Liver (tissue), 9 donors: ENCODE measurements around the gene TTC28. TPM values are rescaled to one million over a fixed set of nuclear protein-coding genes. Genes with fewer than 3 reads are reported as not detected.

Experiments used
- DNase-seq: peaks from one replicate; pipeline ENCODE4 v3.0.0-alpha.2; 2017; ENCODE audit warnings: low spot score
- H3K27ac ChIP-seq, 2 donors: one replicate each; pipeline ENCODE4 v1.7.0; 2013; ENCODE audit warnings: inconsistent platforms in 2 of 2, low read length in 2 of 2, control low read depth in 1 of 2, low read depth in 1 of 2, mild to moderate bottlenecking in 1 of 2
- H3K27me3 ChIP-seq, 4 donors: one replicate each; pipeline versions ENCODE4 v1.6.1 to v1.7.0; 2013; ENCODE audit warnings: low read length in 3 of 4, inconsistent platforms in 1 of 4, mild to moderate bottlenecking in 1 of 4, moderate library complexity in 1 of 4; ENCODE audit not compliant: control insufficient read depth in 4 of 4, insufficient read depth in 4 of 4
- H3K36me3 ChIP-seq, 4 donors: one replicate each; pipeline versions ENCODE4 v1.6.1 to v1.7.0; 2013; ENCODE audit warnings: low read length in 3 of 4, mild to moderate bottlenecking in 3 of 4, low read depth in 1 of 4, moderate library complexity in 1 of 4; ENCODE audit not compliant: control insufficient read depth in 4 of 4, insufficient read depth in 3 of 4
- H3K4me1 ChIP-seq, 4 donors: one replicate each; pipeline versions ENCODE4 v1.6.1 to v1.7.0; 2013; ENCODE audit warnings: low read length in 3 of 4, mild to moderate bottlenecking in 3 of 4, moderate library complexity in 1 of 4; ENCODE audit not compliant: control insufficient read depth in 4 of 4, insufficient read depth in 4 of 4
- H3K4me3 ChIP-seq, 3 donors: one replicate each; pipeline versions ENCODE4 v1.6.1 to v1.7.0; 2013; ENCODE audit warnings: low read length in 3 of 3, control low read depth in 1 of 3, low read depth in 1 of 3, mild to moderate bottlenecking in 1 of 3
- H3K9ac ChIP-seq, 2 donors: one replicate each; pipeline ENCODE4 v1.7.0; 2013; ENCODE audit warnings: low read length in 2 of 2, mild to moderate bottlenecking in 2 of 2, moderate library complexity in 2 of 2, control low read depth in 1 of 2, low read depth in 1 of 2
- H3K9me3 ChIP-seq, 4 donors: one replicate each; pipeline versions ENCODE4 v1.6.1 to v1.7.0; 2013; ENCODE audit warnings: low read length in 3 of 4; ENCODE audit not compliant: control insufficient read depth in 4 of 4
- EGR1 ChIP-seq, 2 donors: IDR thresholded peaks; 2 replicates each; pipeline ENCODE4 v1.6.1; 2016 to 2018; ENCODE audit warnings: antibody characterized with exemption in 2 of 2, low read depth in 2 of 2
- FOXA1 ChIP-seq: IDR thresholded peaks from 2 replicates; pipeline ENCODE4 v1.6.1; 2016; ENCODE audit warnings: antibody characterized with exemption
- FOXA2 ChIP-seq: IDR thresholded peaks from 2 replicates; pipeline ENCODE4 v1.6.1; 2016; ENCODE audit warnings: antibody characterized with exemption
- GABPA ChIP-seq, 2 donors: IDR thresholded peaks in 1 of 2; conservative IDR thresholded peaks in 1 of 2; 2 replicates each; pipeline ENCODE4 v1.6.1; 2016; ENCODE audit warnings: antibody characterized with exemption in 2 of 2, mild to moderate bottlenecking in 1 of 2, moderate library complexity in 1 of 2
- HNF4A ChIP-seq, 2 donors: conservative IDR thresholded peaks; 2 replicates each; pipeline ENCODE4 v1.6.1; 2016; ENCODE audit warnings: antibody characterized with exemption in 2 of 2, mild to moderate bottlenecking in 2 of 2
- HNF4G ChIP-seq: IDR thresholded peaks from 2 replicates; pipeline ENCODE4 v1.6.1; 2016; ENCODE audit warnings: antibody characterized with exemption
- JUND ChIP-seq, 2 donors: IDR thresholded peaks; 2 replicates each; pipeline ENCODE4 v1.6.1; 2016; ENCODE audit warnings: antibody characterized with exemption in 2 of 2
- NR2F2 ChIP-seq: IDR thresholded peaks from 2 replicates; pipeline ENCODE4 v1.6.1; 2016; ENCODE audit warnings: antibody characterized with exemption
- RAD21 ChIP-seq, 2 donors: IDR thresholded peaks; 2 replicates each; pipeline ENCODE4 v1.6.1; 2016; ENCODE audit warnings: antibody characterized with exemption in 2 of 2, mild to moderate bottlenecking in 2 of 2
- RXRA ChIP-seq, 2 donors: IDR thresholded peaks; 2 replicates each; pipeline ENCODE4 v1.6.1; 2017 to 2018; ENCODE audit warnings: antibody characterized with exemption in 2 of 2, mild to moderate bottlenecking in 1 of 2
- SP1 ChIP-seq: IDR thresholded peaks from 2 replicates; pipeline ENCODE4 v1.6.1; 2018; ENCODE audit warnings: antibody characterized with exemption, mild to moderate bottlenecking
- TAF1 ChIP-seq: conservative IDR thresholded peaks from 2 replicates; pipeline ENCODE4 v1.6.1; 2016; ENCODE audit warnings: antibody characterized with exemption, mild to moderate bottlenecking
- YY1 ChIP-seq: IDR thresholded peaks from 2 replicates; pipeline ENCODE4 v1.6.1; 2016; ENCODE audit warnings: antibody characterized with exemption, mild to moderate bottlenecking
- WGBS: extraction: QIAGEN DNeasy Blood & Tissue Kit; methylation state at CpG from one replicate; pipeline ENCODE4 v1.1.7; 2013; 5-methylcytosine and 5-hydroxymethylcytosine counted together
- polyA plus RNA-seq, 2 donors: library from polyadenylated mRNA; stranded (reverse) in 1 of 2; unstranded in 1 of 2; fragments of 200-250 nt in 1 of 2; fragments of >200 nt in 1 of 2; fragmentation: Nextera tagmentation in 1 of 2; extraction: Ambion mirVana in 1 of 2; gene quantifications; one replicate each; pipeline versions ENCODE4 v1.2.1 to v1.2.3, GENCODE V29; 2013 to 2015
- total RNA-seq, 2 donors: library from RNA; depleted of rRNA; stranded (reverse); fragments of >200 nt; gene quantifications; one replicate each; pipeline ENCODE4 v1.2.3, GENCODE V29; 2014
- TF ChIP-seq, protein P1 (sequence below): IDR thresholded peaks from 2 replicates; pipeline ENCODE4 v1.6.1; 2016; ENCODE audit warnings: antibody characterized with exemption
- TF ChIP-seq, protein P2 (sequence below): IDR thresholded peaks from 2 replicates; pipeline ENCODE4 v1.6.1; 2016; ENCODE audit warnings: antibody characterized with exemption, mild to moderate bottlenecking
- TF ChIP-seq, protein P3 (sequence below): fragments of 150-350 bp; IDR thresholded peaks from 2 replicates; pipeline ENCODE4 v1.5.1; 2017; ENCODE audit warnings: improper control_type of control experiment, low read depth, low read length; ENCODE audit not compliant: missing input control
- TF ChIP-seq, protein P4 (sequence below): IDR thresholded peaks from 2 replicates; pipeline ENCODE4 v1.6.1; 2016; ENCODE audit warnings: antibody characterized with exemption
- TF ChIP-seq, protein P5 (sequence below): IDR thresholded peaks from 2 replicates; pipeline ENCODE4 v1.6.1; 2016; ENCODE audit warnings: antibody characterized with exemption
- donor health status: healthy.
- donor health status: healthy.
- donor health status: healthy.
- donor health status: healthy.
- donor health status: healthy.

Gene TTC28
- total and polyA plus RNA-seq, 4 donors, result 4.2 to 19.4 (median 5.9) TPM

DNA sequence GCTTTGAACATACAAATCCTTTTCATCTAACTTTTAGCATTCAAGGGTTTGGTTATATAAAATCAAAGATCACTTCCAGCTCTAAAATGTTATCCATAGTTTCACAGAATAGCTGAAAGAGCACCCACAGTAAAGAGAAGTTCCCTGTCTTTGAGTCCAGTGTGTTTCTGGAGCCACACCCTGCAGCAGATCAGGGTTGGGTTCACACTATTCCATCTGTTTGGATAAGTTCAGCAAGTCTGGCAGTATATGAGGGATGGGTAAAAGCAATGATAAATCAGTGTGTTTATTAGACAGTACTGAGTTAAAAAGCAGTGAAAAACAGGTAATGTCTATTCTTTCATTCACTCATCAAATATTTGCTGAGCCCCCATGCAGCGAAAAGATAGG, 624.8 kb downstream of the TTC28 start:
- no peak overlapping the region for H3K9ac ChIP-seq
- no peak overlapping the region for H3K4me3 ChIP-seq
- TF ChIP-seq RXRA (IDR thresholded peaks at IDR 0.05), result no peak
- TF ChIP-seq NR2F2, result no peak
- no peak for TF ChIP-seq JUND (IDR thresholded peaks at IDR 0.05)
- TF ChIP-seq, protein P1, sequence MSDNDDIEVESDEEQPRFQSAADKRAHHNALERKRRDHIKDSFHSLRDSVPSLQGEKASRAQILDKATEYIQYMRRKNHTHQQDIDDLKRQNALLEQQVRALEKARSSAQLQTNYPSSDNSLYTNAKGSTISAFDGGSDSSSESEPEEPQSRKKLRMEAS, result no peak
- TF ChIP-seq, protein P2, sequence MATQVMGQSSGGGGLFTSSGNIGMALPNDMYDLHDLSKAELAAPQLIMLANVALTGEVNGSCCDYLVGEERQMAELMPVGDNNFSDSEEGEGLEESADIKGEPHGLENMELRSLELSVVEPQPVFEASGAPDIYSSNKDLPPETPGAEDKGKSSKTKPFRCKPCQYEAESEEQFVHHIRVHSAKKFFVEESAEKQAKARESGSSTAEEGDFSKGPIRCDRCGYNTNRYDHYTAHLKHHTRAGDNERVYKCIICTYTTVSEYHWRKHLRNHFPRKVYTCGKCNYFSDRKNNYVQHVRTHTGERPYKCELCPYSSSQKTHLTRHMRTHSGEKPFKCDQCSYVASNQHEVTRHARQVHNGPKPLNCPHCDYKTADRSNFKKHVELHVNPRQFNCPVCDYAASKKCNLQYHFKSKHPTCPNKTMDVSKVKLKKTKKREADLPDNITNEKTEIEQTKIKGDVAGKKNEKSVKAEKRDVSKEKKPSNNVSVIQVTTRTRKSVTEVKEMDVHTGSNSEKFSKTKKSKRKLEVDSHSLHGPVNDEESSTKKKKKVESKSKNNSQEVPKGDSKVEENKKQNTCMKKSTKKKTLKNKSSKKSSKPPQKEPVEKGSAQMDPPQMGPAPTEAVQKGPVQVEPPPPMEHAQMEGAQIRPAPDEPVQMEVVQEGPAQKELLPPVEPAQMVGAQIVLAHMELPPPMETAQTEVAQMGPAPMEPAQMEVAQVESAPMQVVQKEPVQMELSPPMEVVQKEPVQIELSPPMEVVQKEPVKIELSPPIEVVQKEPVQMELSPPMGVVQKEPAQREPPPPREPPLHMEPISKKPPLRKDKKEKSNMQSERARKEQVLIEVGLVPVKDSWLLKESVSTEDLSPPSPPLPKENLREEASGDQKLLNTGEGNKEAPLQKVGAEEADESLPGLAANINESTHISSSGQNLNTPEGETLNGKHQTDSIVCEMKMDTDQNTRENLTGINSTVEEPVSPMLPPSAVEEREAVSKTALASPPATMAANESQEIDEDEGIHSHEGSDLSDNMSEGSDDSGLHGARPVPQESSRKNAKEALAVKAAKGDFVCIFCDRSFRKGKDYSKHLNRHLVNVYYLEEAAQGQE, result no peak
- no peak for TF ChIP-seq RAD21 (IDR thresholded peaks at IDR 0.05)
- no peak for TF ChIP-seq HNF4A (conservative IDR thresholded peaks at IDR 0.05)
- TF ChIP-seq HNF4G, result no peak
- TF ChIP-seq FOXA1, result no peak
- no peak for TF ChIP-seq GABPA (IDR thresholded peaks at IDR 0.05 in 1 of 2, conservative IDR thresholded peaks at IDR 0.05 in 1 of 2)
- TF ChIP-seq SP1, result no peak
- TF ChIP-seq, protein P3, sequence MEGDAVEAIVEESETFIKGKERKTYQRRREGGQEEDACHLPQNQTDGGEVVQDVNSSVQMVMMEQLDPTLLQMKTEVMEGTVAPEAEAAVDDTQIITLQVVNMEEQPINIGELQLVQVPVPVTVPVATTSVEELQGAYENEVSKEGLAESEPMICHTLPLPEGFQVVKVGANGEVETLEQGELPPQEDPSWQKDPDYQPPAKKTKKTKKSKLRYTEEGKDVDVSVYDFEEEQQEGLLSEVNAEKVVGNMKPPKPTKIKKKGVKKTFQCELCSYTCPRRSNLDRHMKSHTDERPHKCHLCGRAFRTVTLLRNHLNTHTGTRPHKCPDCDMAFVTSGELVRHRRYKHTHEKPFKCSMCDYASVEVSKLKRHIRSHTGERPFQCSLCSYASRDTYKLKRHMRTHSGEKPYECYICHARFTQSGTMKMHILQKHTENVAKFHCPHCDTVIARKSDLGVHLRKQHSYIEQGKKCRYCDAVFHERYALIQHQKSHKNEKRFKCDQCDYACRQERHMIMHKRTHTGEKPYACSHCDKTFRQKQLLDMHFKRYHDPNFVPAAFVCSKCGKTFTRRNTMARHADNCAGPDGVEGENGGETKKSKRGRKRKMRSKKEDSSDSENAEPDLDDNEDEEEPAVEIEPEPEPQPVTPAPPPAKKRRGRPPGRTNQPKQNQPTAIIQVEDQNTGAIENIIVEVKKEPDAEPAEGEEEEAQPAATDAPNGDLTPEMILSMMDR, result no peak
- no peak for TF ChIP-seq YY1
- TF ChIP-seq, protein P4, sequence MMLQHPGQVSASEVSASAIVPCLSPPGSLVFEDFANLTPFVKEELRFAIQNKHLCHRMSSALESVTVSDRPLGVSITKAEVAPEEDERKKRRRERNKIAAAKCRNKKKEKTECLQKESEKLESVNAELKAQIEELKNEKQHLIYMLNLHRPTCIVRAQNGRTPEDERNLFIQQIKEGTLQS, result no peak
- no peak for TF ChIP-seq FOXA2
- no peak for TF ChIP-seq EGR1 (IDR thresholded peaks at IDR 0.05; ENCODE audit: low read depth in 2 of 2)
- TF ChIP-seq, protein P5, sequence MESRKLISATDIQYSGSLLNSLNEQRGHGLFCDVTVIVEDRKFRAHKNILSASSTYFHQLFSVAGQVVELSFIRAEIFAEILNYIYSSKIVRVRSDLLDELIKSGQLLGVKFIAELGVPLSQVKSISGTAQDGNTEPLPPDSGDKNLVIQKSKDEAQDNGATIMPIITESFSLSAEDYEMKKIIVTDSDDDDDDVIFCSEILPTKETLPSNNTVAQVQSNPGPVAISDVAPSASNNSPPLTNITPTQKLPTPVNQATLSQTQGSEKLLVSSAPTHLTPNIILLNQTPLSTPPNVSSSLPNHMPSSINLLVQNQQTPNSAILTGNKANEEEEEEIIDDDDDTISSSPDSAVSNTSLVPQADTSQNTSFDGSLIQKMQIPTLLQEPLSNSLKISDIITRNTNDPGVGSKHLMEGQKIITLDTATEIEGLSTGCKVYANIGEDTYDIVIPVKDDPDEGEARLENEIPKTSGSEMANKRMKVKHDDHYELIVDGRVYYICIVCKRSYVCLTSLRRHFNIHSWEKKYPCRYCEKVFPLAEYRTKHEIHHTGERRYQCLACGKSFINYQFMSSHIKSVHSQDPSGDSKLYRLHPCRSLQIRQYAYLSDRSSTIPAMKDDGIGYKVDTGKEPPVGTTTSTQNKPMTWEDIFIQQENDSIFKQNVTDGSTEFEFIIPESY, result no peak
- TF ChIP-seq TAF1, result no peak
- no peaks in the 10 kb centered on the region for H3K9me3 ChIP-seq
- WGBS, result 97% methylated on average over 1 of the region's 1 CpG
- no peak for DNase-seq
- H3K4me1 ChIP-seq, result no peaks in the 10 kb centered on the region
- H3K36me3 ChIP-seq, result no peaks in the 10 kb centered on the region
- no peaks in the 10 kb centered on the region for H3K27me3 ChIP-seq
- no peak overlapping the region for H3K27ac ChIP-seq
